Measurements from ENCODE around the gene LIPN.
"Not testable (repeated sequence)": the region's sequence is repeated elsewhere in the genome, so short reads cannot be mapped to it uniquely, and the experiment has no call there.

The LIPN gene

DNA sequence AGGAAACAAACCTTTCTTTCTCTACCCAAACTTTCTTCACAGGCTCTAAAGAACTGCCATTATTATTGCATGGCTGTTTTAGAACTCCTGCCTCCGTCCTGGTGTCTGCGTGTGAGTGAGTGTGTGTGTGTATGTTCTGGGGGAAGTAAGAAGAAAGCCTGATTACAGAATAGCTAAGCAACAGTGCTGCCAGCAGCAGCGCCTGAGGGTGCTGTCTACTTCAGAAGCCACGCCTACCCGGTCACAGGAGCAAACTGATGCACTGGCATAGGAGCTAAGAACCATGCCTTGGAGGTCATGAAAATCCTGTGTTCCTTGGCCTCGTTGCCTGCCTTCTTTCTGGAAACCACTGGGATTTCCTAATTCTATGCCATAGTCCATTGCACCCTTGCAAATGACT, 28.5 kb upstream of the LIPN start:
- no peaks in the 10 kb centered on the region for H3K4me1 ChIP-seq (ENCODE audit: insufficient read depth, low read length)
- H3K36me3 ChIP-seq (ENCODE audit: insufficient read depth, low read length) = no peaks in the 10 kb centered on the region
- no peak for ATAC-seq (ENCODE audit: insufficient read depth, low read depth)
- DNase-seq = no peak
- no peak overlapping the region for H2AFZ ChIP-seq (ENCODE audit: low read depth, low read length)
- no peak overlapping the region for H3K4me2 ChIP-seq (ENCODE audit: insufficient read depth, low read length)
- no peaks in the 10 kb centered on the region for H3K9me3 ChIP-seq (ENCODE audit: insufficient read depth, low read length, severe bottlenecking)
- TF ChIP-seq EZH2 (IDR thresholded peaks at IDR 0.05; ENCODE audit: borderline replicate concordance, low read depth, low read length, severe bottlenecking) = no peak
- TF ChIP-seq, protein P1, sequence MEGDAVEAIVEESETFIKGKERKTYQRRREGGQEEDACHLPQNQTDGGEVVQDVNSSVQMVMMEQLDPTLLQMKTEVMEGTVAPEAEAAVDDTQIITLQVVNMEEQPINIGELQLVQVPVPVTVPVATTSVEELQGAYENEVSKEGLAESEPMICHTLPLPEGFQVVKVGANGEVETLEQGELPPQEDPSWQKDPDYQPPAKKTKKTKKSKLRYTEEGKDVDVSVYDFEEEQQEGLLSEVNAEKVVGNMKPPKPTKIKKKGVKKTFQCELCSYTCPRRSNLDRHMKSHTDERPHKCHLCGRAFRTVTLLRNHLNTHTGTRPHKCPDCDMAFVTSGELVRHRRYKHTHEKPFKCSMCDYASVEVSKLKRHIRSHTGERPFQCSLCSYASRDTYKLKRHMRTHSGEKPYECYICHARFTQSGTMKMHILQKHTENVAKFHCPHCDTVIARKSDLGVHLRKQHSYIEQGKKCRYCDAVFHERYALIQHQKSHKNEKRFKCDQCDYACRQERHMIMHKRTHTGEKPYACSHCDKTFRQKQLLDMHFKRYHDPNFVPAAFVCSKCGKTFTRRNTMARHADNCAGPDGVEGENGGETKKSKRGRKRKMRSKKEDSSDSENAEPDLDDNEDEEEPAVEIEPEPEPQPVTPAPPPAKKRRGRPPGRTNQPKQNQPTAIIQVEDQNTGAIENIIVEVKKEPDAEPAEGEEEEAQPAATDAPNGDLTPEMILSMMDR (IDR thresholded peaks at IDR 0.05; ENCODE audit: borderline replicate concordance, extremely low read depth, low read length, poor library complexity, severe bottlenecking) = no peak
- peaks cover 9% of the 10 kb centered on the region for H3K27me3 ChIP-seq (ENCODE audit: insufficient read depth, low read length, poor library complexity)
- no peak overlapping the region for H3K27ac ChIP-seq (ENCODE audit: low read length)
- H3K79me2 ChIP-seq (ENCODE audit: insufficient read depth, low read length) = no peaks in the 10 kb centered on the region
- no peak overlapping the region for H3K9ac ChIP-seq (ENCODE audit: low read depth, low read length)
- no peak overlapping the region for H3K4me3 ChIP-seq (ENCODE audit: low read depth in 1 of 2, low read length in 2 of 2)
- no peaks in the 10 kb centered on the region for H4K20me1 ChIP-seq (ENCODE audit: insufficient read depth, low read length)

DNA sequence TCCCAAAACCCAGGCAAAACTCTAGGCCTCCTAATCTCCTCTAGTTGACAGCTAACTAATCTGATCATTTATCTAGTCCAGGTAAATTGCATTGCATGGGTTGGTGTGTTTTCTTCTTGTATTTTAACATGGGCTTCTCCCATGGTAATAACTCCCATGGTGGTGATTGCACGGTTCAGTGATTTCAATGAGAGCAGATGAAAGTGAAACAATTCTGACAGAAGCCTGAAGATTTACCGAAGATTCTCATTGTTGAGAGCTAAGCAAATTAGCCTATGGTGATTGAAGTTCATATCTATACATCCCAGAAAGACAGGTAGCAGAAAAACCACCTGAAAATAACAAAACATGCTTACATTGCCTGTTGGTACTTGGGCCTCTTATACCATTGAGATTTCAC, 26.6 kb upstream of the LIPN start:
- H2AFZ ChIP-seq (ENCODE audit: low read depth, low read length) = no peak overlapping the region
- no peaks in the 10 kb centered on the region for H4K20me1 ChIP-seq (ENCODE audit: insufficient read depth, low read length)
- H3K79me2 ChIP-seq (ENCODE audit: insufficient read depth, low read length) = no peaks in the 10 kb centered on the region
- no peaks in the 10 kb centered on the region for H3K4me1 ChIP-seq (ENCODE audit: insufficient read depth, low read length)
- H3K9ac ChIP-seq (ENCODE audit: low read depth, low read length) = no peak overlapping the region
- no peak overlapping the region for H3K4me2 ChIP-seq (ENCODE audit: insufficient read depth, low read length)
- H3K36me3 ChIP-seq (ENCODE audit: insufficient read depth, low read length) = no peaks in the 10 kb centered on the region
- no peaks in the 10 kb centered on the region for H3K9me3 ChIP-seq (ENCODE audit: insufficient read depth, low read length, severe bottlenecking)
- TF ChIP-seq EZH2 (IDR thresholded peaks at IDR 0.05; ENCODE audit: borderline replicate concordance, low read depth, low read length, severe bottlenecking) = no peak
- TF ChIP-seq, protein P1 (IDR thresholded peaks at IDR 0.05; ENCODE audit: borderline replicate concordance, extremely low read depth, low read length, poor library complexity, severe bottlenecking) = no peak
- no peak for DNase-seq
- peaks cover 9% of the 10 kb centered on the region for H3K27me3 ChIP-seq (ENCODE audit: insufficient read depth, low read length, poor library complexity)
- H3K4me3 ChIP-seq (ENCODE audit: low read depth in 1 of 2, low read length in 2 of 2) = no peak overlapping the region
- ATAC-seq (ENCODE audit: insufficient read depth, low read depth) = no peak
- no peak overlapping the region for H3K27ac ChIP-seq (ENCODE audit: low read length)

DNA sequence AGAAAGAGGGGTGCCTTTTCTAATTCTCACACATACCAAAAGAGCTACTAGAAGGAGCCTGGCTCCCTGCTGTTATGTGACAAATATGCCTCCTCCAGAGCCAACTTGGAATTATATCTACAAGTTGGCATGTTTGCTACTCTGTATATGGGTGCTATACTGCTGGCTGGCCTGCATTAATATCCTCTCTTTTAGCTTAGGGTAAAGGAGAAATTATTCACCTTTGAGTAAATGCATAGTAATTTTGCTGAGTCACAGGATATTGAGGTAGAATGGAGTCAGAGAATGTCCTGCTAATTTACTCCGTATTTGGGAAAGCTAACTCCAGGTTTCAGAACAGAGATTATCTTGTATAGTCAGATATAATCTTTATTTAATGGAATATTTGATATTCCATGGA, 24.2 kb upstream of the LIPN start:
- Histone ChIP-seq H3K9ac (ENCODE audit: low read depth, low read length) (no peak overlapping the region), H3K79me2 (ENCODE audit: insufficient read depth, low read length) (no peaks in the 10 kb centered on the region), H3K36me3 (ENCODE audit: insufficient read depth, low read length) (no peaks in the 10 kb centered on the region), H3K27ac (ENCODE audit: low read length) (no peak overlapping the region), H3K4me1 (ENCODE audit: insufficient read depth, low read length) (no peaks in the 10 kb centered on the region), H4K20me1 (ENCODE audit: insufficient read depth, low read length) (no peaks in the 10 kb centered on the region), H3K4me3 (ENCODE audit: low read depth in 1 of 2, low read length in 2 of 2) (no peak overlapping the region), H2AFZ (ENCODE audit: low read depth, low read length) (no peak overlapping the region), H3K9me3 (ENCODE audit: insufficient read depth, low read length, severe bottlenecking) (no peaks in the 10 kb centered on the region), H3K4me2 (ENCODE audit: insufficient read depth, low read length) (no peak overlapping the region), H3K27me3 (ENCODE audit: insufficient read depth, low read length, poor library complexity) (peaks cover 9% of the 10 kb centered on the region)
- ATAC-seq (ENCODE audit: insufficient read depth, low read depth) (no peak), DNase-seq (no peak)
- no peak for TF ChIP-seq EZH2 (IDR thresholded peaks at IDR 0.05; ENCODE audit: borderline replicate concordance, low read depth, low read length, severe bottlenecking)
- TF ChIP-seq, protein P1 (IDR thresholded peaks at IDR 0.05; ENCODE audit: borderline replicate concordance, extremely low read depth, low read length, poor library complexity, severe bottlenecking) = no peak

DNA sequence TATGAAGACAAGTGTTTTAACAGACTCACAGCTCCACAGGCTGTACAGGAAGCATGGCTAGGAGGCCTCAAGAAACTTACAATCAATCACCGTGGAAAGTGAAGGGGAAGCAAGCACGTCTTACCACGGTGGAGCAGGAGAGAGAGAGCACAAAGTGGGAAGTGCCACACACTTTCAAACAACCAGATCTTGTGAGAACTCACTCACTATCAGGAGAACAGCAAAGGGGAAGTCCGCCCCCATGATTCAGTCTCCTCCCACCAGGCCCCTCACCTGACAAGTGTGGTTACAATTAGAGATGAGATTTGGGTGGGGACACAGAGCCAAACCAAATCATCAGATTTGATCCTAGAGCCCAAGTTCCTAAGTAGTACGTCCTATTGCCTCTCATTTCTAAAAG, 17.9 kb upstream of the LIPN start:
- H3K4me3 ChIP-seq (ENCODE audit: low read depth in 1 of 2, low read length in 2 of 2); H3K4me1 ChIP-seq (ENCODE audit: insufficient read depth, low read length); H3K79me2 ChIP-seq (ENCODE audit: insufficient read depth, low read length); H3K9me3 ChIP-seq (ENCODE audit: insufficient read depth, low read length, severe bottlenecking); DNase-seq; H4K20me1 ChIP-seq (ENCODE audit: insufficient read depth, low read length); H2AFZ ChIP-seq (ENCODE audit: low read depth, low read length); ATAC-seq (ENCODE audit: insufficient read depth, low read depth); H3K9ac ChIP-seq (ENCODE audit: low read depth, low read length); H3K27me3 ChIP-seq (ENCODE audit: insufficient read depth, low read length, poor library complexity); H3K36me3 ChIP-seq (ENCODE audit: insufficient read depth, low read length); H3K27ac ChIP-seq (ENCODE audit: low read length); H3K4me2 ChIP-seq (ENCODE audit: insufficient read depth, low read length): not testable (repeated sequence)
